HG03025 (cell line): ENCODE results near the gene BCAP29.
A peak's percentile ranks its signal among the peaks of the same experiment; 100 is the strongest.

Experiments
- ATAC-seq: cut with Tn5 transposase; IDR thresholded peaks from one replicate; pipeline ENCODE4 v1.9.1; 2021; ENCODE audit warnings: mild to moderate bottlenecking, moderate library complexity; ENCODE audit not compliant: unreplicated experiment, low FRiP score

The BCAP29 gene

GRCh38 chr7:107661081-107661864, 81.2 kb downstream of the BCAP29 start:
- ATAC-seq, result peak; percentile 54

- no peak for ATAC-seq
Observed at GRCh38 chr7:107661865-107662379, 81.9 kb downstream of the BCAP29 start.

GRCh38 chr7:107663196-107663595, 83.2 kb downstream of the BCAP29 start:
- ATAC-seq, result no peak

- no peak for ATAC-seq
Observed at GRCh38 chr7:107666790-107667189, 86.7 kb downstream of the BCAP29 start.

GRCh38 chr7:107667341-107667740, 87.3 kb downstream of the BCAP29 start:
- ATAC-seq, result no peak

- ATAC-seq, result no peak
Observed at GRCh38 chr7:107668296-107668695, 88.2 kb downstream of the BCAP29 start.
